K562 (cell line): ENCODE measurements around the gene DGCR8. TPM values are rescaled to one million over a fixed set of nuclear protein-coding genes. Genes with fewer than 3 reads are reported as not detected.

Source experiments
- AFF1 ChIP-seq, 2 experiments: fragments of 450-650 bp; IDR thresholded peaks; 2 replicates each; pipeline ENCODE4 v1.6.1; 2018; ENCODE audit warnings: mild to moderate bottlenecking in 2 of 2, low read depth in 1 of 2; ENCODE audit not compliant: partially characterized antibody in 2 of 2
- CAMTA2 ChIP-seq: fragments of 250-450 bp; sonication (Bioruptor Pico); conservative IDR thresholded peaks from 2 replicates; pipeline ENCODE4 v1.5.1; 2022
- CBX5 ChIP-seq: IDR thresholded peaks from 2 replicates; pipeline ENCODE4 v1.6.1; 2014; ENCODE audit warnings: low read depth, borderline replicate concordance
- MAZ ChIP-seq, 2 experiments: fragments of 450-650 bp in 1 of 2; sonication (generic) in 1 of 2; formaldehyde crosslinking; IDR thresholded peaks in 1 of 2; conservative IDR thresholded peaks in 1 of 2; 2 replicates each; pipeline versions ENCODE4 v1.4.0 to v1.5.0; 2020; ENCODE audit warnings: mild to moderate bottlenecking in 1 of 2, missing genetic modification reagents in 1 of 2
- NEUROD1 ChIP-seq: fragments of 150-350 bp; IDR thresholded peaks from 2 replicates; pipeline ENCODE4 v1.6.1; 2014; ENCODE audit warnings: borderline replicate concordance, low read length, low read depth; ENCODE audit not compliant: partially characterized antibody
- NFE2 ChIP-seq: IDR thresholded peaks from 2 replicates; pipeline ENCODE4 v1.6.1; 2014; ENCODE audit warnings: antibody characterized with exemption, low read depth
- NR0B1 ChIP-seq: fragments of 450-650 bp; IDR thresholded peaks from one replicate; pipeline ENCODE4 v1.6.1; 2018; ENCODE audit warnings: mild to moderate bottlenecking, moderate library complexity; ENCODE audit not compliant: partially characterized antibody
- POLR2G ChIP-seq: fragments of 200-400 bp; formaldehyde crosslinking; IDR thresholded peaks from 2 replicates; pipeline ENCODE4 v1.6.1; 2017; ENCODE audit warnings: low read depth, mild to moderate bottlenecking, antibody characterized with exemption, low read length, moderate library complexity
- RBBP5 ChIP-seq: fragments of 200-600 bp; sonication (generic); IDR thresholded peaks from 2 replicates; pipeline ENCODE4 v1.6.1; 2012; ENCODE audit warnings: borderline replicate concordance, mild to moderate bottlenecking, low read length, control low read depth, inconsistent platforms; ENCODE audit not compliant: insufficient read depth, poor library complexity, severe bottlenecking
- RBFOX2 ChIP-seq: fragments of 200-400 bp; formaldehyde crosslinking; IDR thresholded peaks from 2 replicates; pipeline ENCODE4 v1.6.1; 2017; ENCODE audit warnings: low read depth, mild to moderate bottlenecking, low read length, moderate library complexity
- RBM14 ChIP-seq: fragments of 200-400 bp; formaldehyde crosslinking; IDR thresholded peaks from 2 replicates; pipeline ENCODE4 v1.6.1; 2018; ENCODE audit warnings: low read depth, mild to moderate bottlenecking, low read length, moderate library complexity, borderline replicate concordance; ENCODE audit not compliant: insufficient read depth
- THAP12 ChIP-seq: fragments of 250-450 bp; sonication (Bioruptor Pico); IDR thresholded peaks from 2 replicates; pipeline ENCODE4 v1.9.0; 2021; ENCODE audit warnings: mild to moderate bottlenecking, inconsistent platforms
- ZNF133 ChIP-seq: fragments of 250-450 bp; sonication (Bioruptor Pico); IDR thresholded peaks from 2 replicates; pipeline ENCODE4 v1.4.0; 2020; ENCODE audit warnings: mild to moderate bottlenecking
- ZNF263 ChIP-seq: sonication (generic); formaldehyde crosslinking; IDR thresholded peaks from 2 replicates; pipeline ENCODE4 v1.8.0; 2022; ENCODE audit warnings: mild to moderate bottlenecking, missing genetic modification reagents, borderline replicate concordance
- ZNF583 ChIP-seq: fragments of 250-450 bp; sonication (Bioruptor Pico); IDR thresholded peaks from 2 replicates; pipeline ENCODE4 v1.4.0; 2020
- polyA plus RNA-seq, 8 experiments: library from polyadenylated mRNA; depleted of rRNA in 4 of 8; stranded (reverse) in 5 of 8; unstranded in 3 of 8; fragments of >200 nt; fragmentation: Nextera tagmentation in 2 of 8; fragmentation: Illumina TruSeq in 1 of 8; extraction: Ambion mirVana in 2 of 8; extraction: Trizol in 1 of 8; gene quantifications; 2 replicates each; pipeline versions ENCODE4 v1.2.1 to v1.2.3, GENCODE V29; 2011 to 2014; ENCODE audit warnings: inconsistent platforms in 1 of 8, missing spikeins in 1 of 8
- total RNA-seq, 7 experiments: library from RNA; depleted of rRNA in 6 of 7; stranded (reverse); fragments of >200 nt in 6 of 7; fragmentation: Illumina TruSeq in 2 of 7; extraction: Trizol in 2 of 7; gene quantifications; 2 replicates each; pipeline versions ENCODE4 v1.2.1 to v1.2.3, GENCODE V29; 2011 to 2021; ENCODE audit warnings: low replicate concordance in 1 of 7

Gene DGCR8
- total and polyA plus RNA-seq, 9 of the 15 experiments (the other 6 are each of a cell fraction or from before 2014, with no cell fraction given): 5.9 to 144 (median 80.1) TPM

- TF ChIP-seq RBBP5: peak; percentile 17
- no peak for TF ChIP-seq RBFOX2
- 0 out of 4 replicates have a peak, but pooled peaks of 1 of the 2 experiments have one; percentile 15 for TF ChIP-seq MAZ (CRISPR knock-in tag; conservative IDR thresholded peaks at IDR 0.05 in 1 of 2, IDR thresholded peaks at IDR 0.05 in 1 of 2)
- TF ChIP-seq POLR2G: no peak
- TF ChIP-seq ZNF263 (CRISPR knock-in tag): no peak
- TF ChIP-seq ZNF133 (CRISPR knock-in tag): no peak
- TF ChIP-seq NEUROD1: no peak
- no peak for TF ChIP-seq ZNF583 (CRISPR knock-in tag)
- TF ChIP-seq AFF1 (IDR thresholded peaks at IDR 0.05; ENCODE audit: low read depth in 1 of 2, partially characterized antibody in 2 of 2): no peak
- TF ChIP-seq THAP12 (CRISPR knock-in tag): peak; percentile 78
- TF ChIP-seq RBM14: 0 out of 2 replicates have a peak, but pooled peaks have one; percentile 88
- TF ChIP-seq CAMTA2 (CRISPR knock-in tag): 0 out of 2 replicates have a peak, but pooled peaks have one; percentile 36
- TF ChIP-seq CBX5: no peak
- TF ChIP-seq NR0B1: no peak
- TF ChIP-seq NFE2: no peak
- TF ChIP-seq, all 486 proteins: peak for 17
Observed at GRCh38 chr22:20135806-20136602, 56.0 kb downstream of the DGCR8 start (continued).
